Activated CD8-positive, alpha-beta memory T cell treated with anti-CD3 and anti-CD28 coated beads for 48 hours (primary cell): ENCODE results near the gene INPP5A.

Source experiments
- DNase-seq, 3 experiments: peaks; one replicate each; pipeline ENCODE4 v3.0.0-alpha.2; 2020; ENCODE audit warnings: low read depth in 2 of 3, low spot score in 2 of 3

Gene INPP5A

GRCh38 chr10:132655735-132656134 lies 118.1 kb downstream of the INPP5A start:
- no peak for DNase-seq

- DNase-seq, result no peak
Measured at GRCh38 chr10:132656283-132657126, 118.9 kb downstream of the INPP5A start.

- DNase-seq, result no peak
Measured at GRCh38 chr10:132657127-132657706, 119.6 kb downstream of the INPP5A start.

- no peak for DNase-seq
Measured at GRCh38 chr10:132657748-132658147, 120.2 kb downstream of the INPP5A start.

GRCh38 chr10:132658546-132659205 lies 121.1 kb downstream of the INPP5A start:
- no peak for DNase-seq

GRCh38 chr10:132659206-132660091 lies 121.9 kb downstream of the INPP5A start:
- no peak for DNase-seq

GRCh38 chr10:132660385-132660784 lies 122.8 kb downstream of the INPP5A start:
- DNase-seq, result no peak

GRCh38 chr10:132662186-132662920 lies 124.8 kb downstream of the INPP5A start:
- DNase-seq, result no peak

GRCh38 chr10:132663666-132664365 lies 126.2 kb downstream of the INPP5A start:
- DNase-seq, result no peak

- DNase-seq, result no peak
Measured at GRCh38 chr10:132664407-132664806, 126.8 kb downstream of the INPP5A start.

- DNase-seq, result no peak
Measured at GRCh38 chr10:132664883-132665282, 127.3 kb downstream of the INPP5A start.

GRCh38 chr10:132665946-132666704 lies 128.5 kb downstream of the INPP5A start:
- no peak for DNase-seq

- no peak for DNase-seq
Measured at GRCh38 chr10:132666705-132667341, 129.2 kb downstream of the INPP5A start.

GRCh38 chr10:132667342-132668047 lies 129.9 kb downstream of the INPP5A start:
- DNase-seq, result no peak

GRCh38 chr10:132668048-132668394 lies 130.4 kb downstream of the INPP5A start:
- no peak for DNase-seq

GRCh38 chr10:132669208-132669861 lies 131.7 kb downstream of the INPP5A start:
- no peak for DNase-seq

- DNase-seq, result no peak
Measured at GRCh38 chr10:132670546-132671227, 133.1 kb downstream of the INPP5A start.
